ENCODE measurements around the gene AGPAT3. TPM values are rescaled to one million over a fixed set of nuclear protein-coding genes. Genes with fewer than 3 reads are reported as not detected.

The AGPAT3 gene
- total and polyA plus RNA-seq, 10 of the 15 experiments (the other 5 are each of a cell fraction or from before 2014, with no cell fraction given), result 1.2 to 110 (median 30.8) TPM

GRCh38 chr21:43988016-43988415 is 123.0 kb downstream of the AGPAT3 start:
- H4K20me1 ChIP-seq (ENCODE audit: control insufficient read depth, insufficient read depth), result no peaks in the 10 kb centered on the region
- no peak overlapping the region for H3K27ac ChIP-seq (ENCODE audit: control insufficient read depth, insufficient read depth)
- in situ Hi-C loops (cut with MboI), result no loop called here
- FAIRE-seq, result no peak
- no peak for DNase-seq (ENCODE audit: low read depth, low spot score)
- H3K4me1 ChIP-seq (ENCODE audit: control insufficient read depth, insufficient read depth, low read length), result no peaks in the 10 kb centered on the region
- TF ChIP-seq POLR2AphosphoS2 (IDR thresholded peaks at IDR 0.05; ENCODE audit: low read depth, low read length) (0 out of 2 replicates have a peak, but pooled peaks have one; percentile 6), RFX5 (IDR thresholded peaks at IDR 0.05; ENCODE audit: low read depth, low read length) (no peak)
- POLR2A ChIA-PET, result no interaction called here
- BruUV-seq (replicated peaks), result no TSS peak
- CTCF ChIA-PET, result no interaction called here
- no peak overlapping the region for H3K9ac ChIP-seq (ENCODE audit: control insufficient read depth, insufficient read depth, low read length)
- no peak overlapping the region for H2AFZ ChIP-seq (ENCODE audit: control insufficient read depth, low read depth, low read length)
- no peak overlapping the region for H3K4me2 ChIP-seq (ENCODE audit: control insufficient read depth, insufficient read depth)
- 69% methylated on average over 9 of the region's 9 CpGs for WGBS (ENCODE audit: insufficient coverage, insufficient replicate concordance, low lambda C conversion rate, missing lambda C conversion rate)
- RAD21 ChIA-PET (ENCODE audit: unreplicated experiment), result no interaction called here
- H3K27me3 ChIP-seq (replicated peaks in 1 of 2; ENCODE audit: control insufficient read depth in 2 of 2, insufficient read depth in 2 of 2, low read length in 1 of 2), result no peaks in the 10 kb centered on the region
- H3K79me2 ChIP-seq (ENCODE audit: control insufficient read depth, insufficient read depth, low read length), result no peaks in the 10 kb centered on the region
- H3K36me3 ChIP-seq (ENCODE audit: control insufficient read depth in 2 of 2, insufficient read depth in 2 of 2, low read length in 1 of 2), result no peaks in the 10 kb centered on the region
- no peak for ATAC-seq
- no peaks in the 10 kb centered on the region for H3K9me3 ChIP-seq (replicated peaks; ENCODE audit: control insufficient read depth, insufficient read depth, low read length)
- intact Hi-C loops (cut with micrococcal nuclease; ENCODE audit: unreplicated experiment), result no loop called here
- no peak overlapping the region for H3K4me3 ChIP-seq
- SMC1A ChIA-PET (ENCODE audit: uncharacterized antibody, unreplicated experiment), result no interaction called here

DNA sequence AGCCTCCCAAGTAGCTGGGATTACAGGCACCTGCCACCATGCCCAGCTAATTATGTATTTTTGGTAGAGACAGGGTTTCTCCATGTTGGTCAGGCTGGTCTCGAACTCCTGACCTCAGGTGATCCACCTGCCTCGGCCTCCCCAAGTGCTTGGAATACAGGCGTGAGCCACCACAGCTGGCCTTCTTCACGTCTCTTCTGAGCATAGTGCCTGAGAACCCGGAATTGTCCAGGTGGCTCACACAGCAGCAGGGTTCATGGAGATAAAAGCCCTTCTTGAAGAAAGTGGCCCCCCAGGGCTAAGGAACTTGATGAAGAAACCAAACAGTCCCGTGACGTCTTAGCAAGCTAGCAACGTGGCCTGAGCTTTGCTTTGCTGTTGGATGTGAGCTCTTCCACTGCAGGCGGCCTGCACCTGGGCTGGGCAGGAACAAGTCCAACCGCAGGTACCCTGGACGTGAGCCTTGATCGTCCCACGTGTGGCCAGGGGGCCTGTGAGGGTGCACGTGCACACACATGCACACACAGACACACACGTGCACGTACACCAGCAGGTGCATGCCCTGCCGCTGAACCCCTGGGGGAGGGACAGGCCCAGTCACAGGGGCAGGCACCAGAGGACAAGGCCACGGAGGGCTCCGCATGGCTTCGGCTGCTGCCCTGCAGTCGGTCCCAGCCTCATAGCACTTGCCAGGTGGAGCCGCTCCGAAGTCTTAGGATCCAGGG is 123.6 kb downstream of the AGPAT3 start:
- no peak overlapping the region for H3K4me3 ChIP-seq
- peaks cover 0 to 1% of the 10 kb centered on the region in 2 experiments; a peak in 1 of 4 replicates for H3K27me3 ChIP-seq (replicated peaks in 1 of 2; ENCODE audit: control insufficient read depth in 2 of 2, insufficient read depth in 2 of 2, low read length in 1 of 2)
- H3K4me1 ChIP-seq (ENCODE audit: control insufficient read depth, insufficient read depth, low read length), result no peaks in the 10 kb centered on the region
- H3K27ac ChIP-seq (ENCODE audit: control insufficient read depth, insufficient read depth), result no peak overlapping the region
- no peaks in the 10 kb centered on the region for H3K36me3 ChIP-seq (ENCODE audit: control insufficient read depth in 2 of 2, insufficient read depth in 2 of 2, low read length in 1 of 2)
- FAIRE-seq (no peak), DNase-seq (ENCODE audit: low read depth, low spot score) (no peak), ATAC-seq (no peak; the same call in 2 of the 3 replicates)
- no peaks in the 10 kb centered on the region for H3K79me2 ChIP-seq (ENCODE audit: control insufficient read depth, insufficient read depth, low read length)
- no peaks in the 10 kb centered on the region for H3K9me3 ChIP-seq (replicated peaks; ENCODE audit: control insufficient read depth, insufficient read depth, low read length)
- no TSS peak for BruUV-seq (replicated peaks)
- no peak overlapping the region for H3K9ac ChIP-seq (ENCODE audit: control insufficient read depth, insufficient read depth, low read length)
- ChIA-PET CTCF (no interaction called here), SMC1A (ENCODE audit: uncharacterized antibody, unreplicated experiment) (no interaction called here), POLR2A (no interaction called here), RAD21 (ENCODE audit: unreplicated experiment) (no interaction called here)
- intact Hi-C loops (cut with micrococcal nuclease; ENCODE audit: unreplicated experiment) (no loop called here), in situ Hi-C loops (cut with MboI) (no loop called here)
- WGBS (ENCODE audit: insufficient coverage, insufficient replicate concordance, low lambda C conversion rate, missing lambda C conversion rate), result 54% methylated on average over 23 of the region's 23 CpGs
- no peak overlapping the region for H2AFZ ChIP-seq (ENCODE audit: control insufficient read depth, low read depth, low read length)
- H4K20me1 ChIP-seq (ENCODE audit: control insufficient read depth, insufficient read depth), result no peaks in the 10 kb centered on the region
- no peak overlapping the region for H3K4me2 ChIP-seq (ENCODE audit: control insufficient read depth, insufficient read depth)
- TF ChIP-seq ASH2L (IDR thresholded peaks at IDR 0.05; ENCODE audit: borderline replicate concordance, low read depth), result no peak
- TF ChIP-seq TCF12 (IDR thresholded peaks at IDR 0.05; ENCODE audit: low read depth, low read length), result no peak
- TF ChIP-seq, protein P1, sequence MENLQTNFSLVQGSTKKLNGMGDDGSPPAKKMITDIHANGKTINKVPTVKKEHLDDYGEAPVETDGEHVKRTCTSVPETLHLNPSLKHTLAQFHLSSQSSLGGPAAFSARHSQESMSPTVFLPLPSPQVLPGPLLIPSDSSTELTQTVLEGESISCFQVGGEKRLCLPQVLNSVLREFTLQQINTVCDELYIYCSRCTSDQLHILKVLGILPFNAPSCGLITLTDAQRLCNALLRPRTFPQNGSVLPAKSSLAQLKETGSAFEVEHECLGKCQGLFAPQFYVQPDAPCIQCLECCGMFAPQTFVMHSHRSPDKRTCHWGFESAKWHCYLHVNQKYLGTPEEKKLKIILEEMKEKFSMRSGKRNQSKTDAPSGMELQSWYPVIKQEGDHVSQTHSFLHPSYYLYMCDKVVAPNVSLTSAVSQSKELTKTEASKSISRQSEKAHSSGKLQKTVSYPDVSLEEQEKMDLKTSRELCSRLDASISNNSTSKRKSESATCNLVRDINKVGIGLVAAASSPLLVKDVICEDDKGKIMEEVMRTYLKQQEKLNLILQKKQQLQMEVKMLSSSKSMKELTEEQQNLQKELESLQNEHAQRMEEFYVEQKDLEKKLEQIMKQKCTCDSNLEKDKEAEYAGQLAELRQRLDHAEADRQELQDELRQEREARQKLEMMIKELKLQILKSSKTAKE (IDR thresholded peaks at IDR 0.05; ENCODE audit: low read depth, poor library complexity, severe bottlenecking), result no peak
- TF ChIP-seq ATF7 (IDR thresholded peaks at IDR 0.05; ENCODE audit: low read depth), result no peak
- no peak for TF ChIP-seq BACH1 (IDR thresholded peaks at IDR 0.05; ENCODE audit: borderline replicate concordance)
